ENCODE data around the gene BMPER. TPM values are rescaled to one million over a fixed set of nuclear protein-coding genes. Genes with fewer than 3 reads are reported as not detected.
A peak's percentile ranks its signal among the peaks of the same experiment; 100 is the strongest.

Gene BMPER
- total RNA-seq, 1 donor: 11.2 TPM

- peaks cover 13% of the 10 kb centered on the region for H3K4me1 ChIP-seq (ENCODE audit: insufficient read depth, low read length)
- TF ChIP-seq CTCF (IDR thresholded peaks at IDR 0.05; ENCODE audit: extremely low read depth, low read depth, low read length): no peak
- no peak overlapping the region for H3K4me2 ChIP-seq (ENCODE audit: insufficient read depth, low read length)
- H3K79me2 ChIP-seq (ENCODE audit: insufficient read depth, low read length): no peaks in the 10 kb centered on the region
- DNase-seq (ENCODE audit: insufficient read length, low spot score, missing footprints): no peak
- H3K27ac ChIP-seq (ENCODE audit: low read depth, low read length): no peak overlapping the region
- H3K4me3 ChIP-seq (ENCODE audit: insufficient read depth, low read length): no peak overlapping the region
- H3K36me3 ChIP-seq (ENCODE audit: insufficient read depth, low read length): no peaks in the 10 kb centered on the region
- no peaks in the 10 kb centered on the region for H3K27me3 ChIP-seq (ENCODE audit: insufficient read depth, low read length)
- H3K9me3 ChIP-seq (ENCODE audit: low read depth, low read length): no peaks in the 10 kb centered on the region
- no peaks in the 10 kb centered on the region for H4K20me1 ChIP-seq (ENCODE audit: insufficient read depth, low read length)
- no peak overlapping the region for H2AFZ ChIP-seq (ENCODE audit: low read length)
Observed at GRCh38 chr7:34153656-34154270, 248.4 kb downstream of the BMPER start.

GRCh38 chr7:34155220-34155908, 250.0 kb downstream of the BMPER start:
- Histone ChIP-seq H4K20me1 (ENCODE audit: insufficient read depth, low read length) (no peaks in the 10 kb centered on the region), H3K36me3 (ENCODE audit: insufficient read depth, low read length) (no peaks in the 10 kb centered on the region), H3K4me1 (ENCODE audit: insufficient read depth, low read length) (peaks cover 14% of the 10 kb centered on the region), H3K4me3 (ENCODE audit: insufficient read depth, low read length) (no peak overlapping the region), H2AFZ (ENCODE audit: low read length) (peak overlapping the region; percentile 38), H3K4me2 (ENCODE audit: insufficient read depth, low read length) (peak overlapping the region; percentile 12), H3K9me3 (ENCODE audit: low read depth, low read length) (no peaks in the 10 kb centered on the region), H3K27me3 (ENCODE audit: insufficient read depth, low read length) (no peaks in the 10 kb centered on the region), H3K79me2 (ENCODE audit: insufficient read depth, low read length) (no peaks in the 10 kb centered on the region), H3K27ac (ENCODE audit: low read depth, low read length) (peak overlapping the region; percentile 77)
- DNase-seq (ENCODE audit: insufficient read length, low spot score, missing footprints): peak; percentile 78
- TF ChIP-seq CTCF (IDR thresholded peaks at IDR 0.05; ENCODE audit: extremely low read depth, low read depth, low read length): no peak

- Histone ChIP-seq H3K36me3 (ENCODE audit: insufficient read depth, low read length) (no peaks in the 10 kb centered on the region), H3K27ac (ENCODE audit: low read depth, low read length) (peak overlapping the region; percentile 77), H3K9me3 (ENCODE audit: low read depth, low read length) (no peaks in the 10 kb centered on the region), H3K4me3 (ENCODE audit: insufficient read depth, low read length) (no peak overlapping the region), H3K4me1 (ENCODE audit: insufficient read depth, low read length) (peaks cover 19% of the 10 kb centered on the region), H3K27me3 (ENCODE audit: insufficient read depth, low read length) (no peaks in the 10 kb centered on the region), H4K20me1 (ENCODE audit: insufficient read depth, low read length) (no peaks in the 10 kb centered on the region), H3K79me2 (ENCODE audit: insufficient read depth, low read length) (no peaks in the 10 kb centered on the region), H2AFZ (ENCODE audit: low read length) (no peak overlapping the region), H3K4me2 (ENCODE audit: insufficient read depth, low read length) (no peak overlapping the region)
- DNase-seq (ENCODE audit: insufficient read length, low spot score, missing footprints): peak; percentile 15
- TF ChIP-seq CTCF (IDR thresholded peaks at IDR 0.05; ENCODE audit: extremely low read depth, low read depth, low read length): no peak
Observed at GRCh38 chr7:34156336-34156735, 251.0 kb downstream of the BMPER start.

- H3K4me2 ChIP-seq (ENCODE audit: insufficient read depth, low read length): no peak overlapping the region
- H2AFZ ChIP-seq (ENCODE audit: low read length): no peak overlapping the region
- no peaks in the 10 kb centered on the region for H4K20me1 ChIP-seq (ENCODE audit: insufficient read depth, low read length)
- H3K4me1 ChIP-seq (ENCODE audit: insufficient read depth, low read length): peaks cover 23% of the 10 kb centered on the region
- no peaks in the 10 kb centered on the region for H3K9me3 ChIP-seq (ENCODE audit: low read depth, low read length)
- no peak overlapping the region for H3K27ac ChIP-seq (ENCODE audit: low read depth, low read length)
- no peak for TF ChIP-seq CTCF (IDR thresholded peaks at IDR 0.05; ENCODE audit: extremely low read depth, low read depth, low read length)
- H3K79me2 ChIP-seq (ENCODE audit: insufficient read depth, low read length): no peaks in the 10 kb centered on the region
- no peaks in the 10 kb centered on the region for H3K36me3 ChIP-seq (ENCODE audit: insufficient read depth, low read length)
- no peaks in the 10 kb centered on the region for H3K27me3 ChIP-seq (ENCODE audit: insufficient read depth, low read length)
- DNase-seq (ENCODE audit: insufficient read length, low spot score, missing footprints): peak; percentile 15
- H3K4me3 ChIP-seq (ENCODE audit: insufficient read depth, low read length): no peak overlapping the region
Observed at GRCh38 chr7:34157137-34157536, 251.8 kb downstream of the BMPER start.

Measured in osteoblast (primary cell).